ENCODE measurements around the gene NOS1AP.
A peak's percentile ranks its signal among the peaks of the same experiment; 100 is the strongest.
"Not testable (repeated sequence)": the region's sequence is repeated elsewhere in the genome, so short reads cannot be mapped to it uniquely, and the experiment has no call there.

NOS1AP gene

DNA sequence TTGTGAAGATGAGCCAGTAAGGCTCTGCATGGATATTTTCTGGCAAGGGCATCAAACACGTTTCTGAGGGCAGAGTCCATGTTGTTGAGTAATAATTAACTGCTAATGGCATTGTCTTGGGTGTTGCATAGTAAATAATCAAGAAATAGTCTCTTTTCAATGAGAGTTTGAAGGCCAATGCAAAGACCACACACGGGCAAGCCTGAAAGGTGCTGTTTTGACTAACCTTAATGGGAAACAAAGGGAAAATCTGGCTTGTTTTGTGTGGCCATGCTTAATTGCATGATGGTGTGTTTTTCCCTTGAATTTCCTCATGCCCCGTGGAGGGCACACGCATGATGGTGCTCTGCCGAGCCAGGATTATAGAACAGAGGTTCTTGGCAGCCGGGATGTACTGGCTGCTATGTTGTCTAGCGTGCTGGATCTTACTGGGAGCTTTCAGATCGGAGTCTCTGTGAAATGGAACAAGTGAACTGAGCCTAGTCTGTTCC is 127.6 kb downstream of the NOS1AP start:
- DNase-seq, result no peak

DNA sequence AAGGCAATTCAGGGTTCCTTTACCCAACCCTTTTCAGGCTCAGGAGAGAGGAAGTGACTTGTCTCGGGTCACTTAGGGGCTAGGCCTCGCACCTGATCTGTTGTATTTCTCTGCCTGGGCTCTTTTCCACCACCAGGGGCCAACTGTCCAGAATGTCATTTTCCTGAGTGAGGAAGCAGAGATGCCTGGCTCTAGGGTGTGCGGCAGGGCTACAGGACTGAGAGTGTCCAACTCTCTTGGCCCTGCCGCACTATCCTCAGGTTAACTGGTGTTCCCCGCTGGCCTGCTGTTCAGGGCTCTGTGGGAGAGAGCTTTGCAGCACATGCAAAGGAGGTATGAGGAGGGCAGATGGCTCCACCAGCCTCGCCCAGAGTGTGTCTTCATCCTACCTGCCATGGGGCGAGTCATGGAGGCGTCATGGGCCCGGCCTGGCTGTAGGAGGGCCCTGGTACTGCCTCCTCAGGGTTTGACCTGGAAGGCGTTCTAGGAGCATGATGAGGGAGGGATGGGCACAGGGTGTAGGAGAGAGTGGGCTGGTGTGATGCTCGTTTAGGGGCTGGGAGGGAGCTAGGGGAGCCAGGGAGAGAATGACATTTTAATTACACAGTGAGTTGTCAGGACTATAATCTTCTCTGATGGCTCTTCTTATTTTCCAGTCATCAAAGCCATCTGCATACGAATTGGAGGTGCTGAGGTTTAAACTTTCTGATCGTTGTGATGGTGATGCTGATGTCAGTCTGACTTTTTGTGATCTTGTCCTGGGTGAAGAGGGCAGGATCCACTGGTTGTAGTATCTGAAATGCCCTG is 128.3 kb downstream of the NOS1AP start:
- peak in 2 of 3 experiments; percentile 23 to 29 for DNase-seq

DNA sequence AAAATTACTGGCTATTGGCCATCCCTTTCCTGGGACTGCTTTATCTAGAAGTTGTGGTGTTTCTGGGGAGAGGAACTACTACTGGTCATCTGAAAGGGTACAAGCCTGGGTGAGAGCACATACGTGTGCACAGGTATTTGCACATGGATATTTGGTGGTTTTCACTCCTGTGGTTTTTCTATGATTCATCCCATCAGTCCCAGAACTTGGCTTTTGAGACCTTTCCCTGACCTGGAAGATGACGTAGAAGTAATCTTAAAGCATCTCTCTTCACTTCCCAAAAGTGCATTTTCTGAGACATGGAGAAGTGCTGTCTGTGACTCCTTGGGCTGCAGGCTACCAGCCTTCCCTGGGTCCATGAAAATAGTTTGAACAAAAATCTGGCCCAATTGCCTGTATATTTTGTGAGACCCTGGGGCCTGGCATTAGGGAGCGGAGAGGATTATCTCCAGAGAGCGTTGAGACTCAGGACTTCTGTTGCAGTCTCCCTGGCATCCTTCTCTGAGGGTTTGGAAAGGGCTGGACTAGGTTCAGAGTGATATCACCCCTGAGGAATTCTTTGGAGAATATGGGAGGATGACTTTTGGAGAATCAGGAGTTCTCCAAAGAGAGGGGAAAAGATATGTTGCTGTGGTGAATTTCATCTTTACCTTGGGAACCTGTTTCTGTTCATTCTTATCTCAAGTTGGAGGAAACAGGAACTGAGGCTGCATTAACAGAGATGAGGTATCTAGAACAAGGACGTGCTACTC is 130.8 kb downstream of the NOS1AP start:
- DNase-seq, result no peak

DNA sequence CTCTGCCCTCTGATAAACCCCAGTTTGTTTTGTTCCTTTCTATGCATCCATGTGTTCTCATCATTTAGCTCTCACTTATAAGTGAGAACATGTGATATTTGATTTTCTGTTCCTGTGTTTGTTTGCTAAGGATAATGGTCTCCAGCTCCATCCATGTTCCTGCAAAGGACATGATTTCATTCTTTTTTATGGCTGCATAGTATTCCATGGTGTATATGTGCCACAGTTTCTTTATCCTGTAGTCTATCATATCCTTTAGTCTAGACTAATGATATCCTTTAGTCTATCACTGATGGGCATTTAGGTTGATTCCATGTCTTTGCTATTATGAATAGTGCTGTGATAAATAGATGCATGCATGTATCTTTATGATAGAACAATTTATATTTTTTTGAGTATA is 131.6 kb downstream of the NOS1AP start:
- not testable (repeated sequence) for DNase-seq

DNA sequence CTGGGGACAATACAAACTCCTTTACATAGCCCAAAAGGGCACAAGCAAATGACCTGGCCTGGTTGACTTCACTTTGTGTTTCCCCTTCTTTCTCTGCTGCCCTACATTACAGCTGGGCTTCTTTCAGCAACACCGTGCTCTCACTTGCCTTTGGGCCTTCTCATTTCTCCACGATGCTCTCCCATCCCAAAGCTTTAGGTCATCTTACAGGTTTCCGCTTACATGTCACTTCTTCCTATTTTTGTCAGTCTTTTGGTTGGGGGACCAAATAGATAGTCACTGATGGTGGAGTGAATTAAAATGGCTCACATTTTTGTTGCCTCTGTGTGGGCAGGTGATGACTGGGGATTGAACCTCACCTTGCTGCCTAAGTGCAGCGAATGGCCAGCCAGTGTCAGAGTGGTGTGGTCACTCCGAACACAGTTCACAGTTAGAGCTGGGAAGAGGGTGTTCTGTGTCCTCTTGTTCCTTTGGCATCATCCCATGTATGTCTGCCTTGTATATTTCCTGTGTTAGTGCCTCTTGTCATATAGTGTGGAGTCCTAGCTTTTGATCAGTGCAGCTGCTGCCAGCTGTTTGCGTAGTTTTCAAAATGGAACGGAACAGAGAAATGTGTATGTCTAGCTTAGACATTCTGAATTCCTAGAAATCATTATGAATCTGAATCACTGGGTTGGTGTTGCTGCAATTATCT is 134.8 kb downstream of the NOS1AP start:
- DNase-seq, result no peak

DNA sequence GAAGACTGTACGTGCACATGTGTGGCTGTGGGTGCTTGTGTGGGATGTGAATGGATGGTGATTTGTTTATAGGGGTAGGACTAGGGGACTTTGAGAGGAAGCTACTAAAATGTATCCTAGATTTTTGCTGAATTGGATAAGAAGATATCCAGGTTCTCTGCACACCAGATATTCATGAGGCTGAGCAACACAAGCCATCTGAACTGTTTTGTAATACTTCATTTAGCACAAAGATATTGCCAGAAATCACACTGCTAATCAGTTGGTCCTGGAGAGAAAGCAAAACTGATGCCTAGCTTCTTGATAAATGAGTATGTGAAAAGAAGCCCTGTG is 135.3 kb downstream of the NOS1AP start:
- DNase-seq, result no peak

DNA sequence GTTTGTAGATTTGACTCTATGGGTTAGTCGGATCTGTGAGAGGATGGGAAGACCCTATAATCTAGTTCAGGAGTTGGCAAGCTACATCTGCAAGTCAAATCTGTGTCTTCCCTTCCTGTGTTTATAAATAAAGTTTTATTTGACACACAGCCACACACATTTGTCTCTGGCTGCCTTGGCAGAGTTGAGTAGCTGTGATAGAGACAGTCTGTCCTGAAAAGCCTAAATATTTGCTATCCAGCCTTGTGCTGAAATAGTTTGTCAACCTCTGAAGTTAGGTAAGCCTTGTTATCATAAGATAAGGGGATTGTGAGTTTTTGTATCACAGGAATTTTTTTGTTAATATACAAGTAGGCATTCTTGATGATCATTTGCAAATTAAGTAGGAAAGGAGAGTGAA is 136.8 kb downstream of the NOS1AP start:
- DNase-seq, result no peak

DNA sequence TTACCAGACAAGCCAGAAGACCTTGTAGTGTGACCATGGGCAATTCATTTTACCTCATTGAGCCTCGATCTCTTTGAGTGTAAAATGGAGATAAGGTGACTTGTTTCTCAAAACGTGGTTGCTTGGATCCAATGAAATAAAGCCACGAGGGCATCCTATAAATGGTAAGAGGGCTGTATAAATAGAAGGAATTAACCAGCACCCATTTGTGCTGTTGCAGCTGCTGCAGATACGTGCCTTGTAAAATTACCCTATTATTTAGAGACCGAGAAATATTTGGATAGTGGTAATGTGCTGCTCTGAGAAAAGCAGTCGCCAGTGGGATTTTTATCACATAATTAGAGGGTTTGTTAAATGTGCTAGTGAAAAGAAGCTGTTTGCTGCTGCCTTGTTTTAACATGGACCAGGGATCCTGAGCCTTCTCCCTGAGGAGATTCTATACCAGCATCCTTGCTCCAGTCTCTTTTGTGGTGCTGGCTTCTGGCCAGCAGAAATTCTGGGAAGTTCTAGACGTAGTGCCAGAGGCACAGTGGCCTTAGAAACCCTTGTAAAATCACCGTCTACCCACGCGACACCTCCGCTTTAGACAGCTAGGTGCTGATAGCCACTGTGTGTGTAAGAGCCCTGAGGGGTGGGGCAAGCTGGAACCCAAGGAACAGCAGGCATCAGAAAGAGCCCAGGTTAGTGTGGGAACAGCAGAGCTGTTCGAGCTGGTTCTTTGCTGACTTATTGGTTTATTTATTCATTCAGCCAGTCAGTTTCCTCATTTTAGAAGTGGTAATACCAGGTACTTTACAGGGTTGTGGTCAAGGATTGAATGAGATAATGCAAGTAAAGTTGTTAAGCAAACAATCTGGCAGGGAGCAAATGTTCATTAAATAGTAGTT is 137.5 kb downstream of the NOS1AP start:
- DNase-seq, result peak; percentile 90 to 99 (median 96)

DNA sequence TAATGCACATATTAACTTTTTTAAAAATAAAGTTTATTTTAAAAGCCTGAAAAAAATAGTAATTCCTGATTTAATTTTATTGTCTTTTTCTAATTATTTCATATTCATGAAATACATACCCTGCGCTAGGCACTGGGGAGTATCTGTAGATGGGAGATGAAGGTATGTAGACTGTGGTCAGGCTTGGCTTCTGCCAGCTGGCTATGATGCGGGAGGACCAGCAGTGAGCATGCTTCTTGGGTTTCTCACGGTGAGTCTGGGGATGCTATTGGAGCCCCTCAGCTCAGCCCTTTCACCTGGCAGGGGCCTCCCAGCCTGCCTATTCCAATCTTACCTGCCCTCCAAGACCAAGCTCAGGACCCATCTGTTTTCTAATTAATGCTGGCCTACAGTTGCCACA is 138.4 kb downstream of the NOS1AP start:
- peak in 1 of 3 experiments; percentile 56 for DNase-seq

DNA sequence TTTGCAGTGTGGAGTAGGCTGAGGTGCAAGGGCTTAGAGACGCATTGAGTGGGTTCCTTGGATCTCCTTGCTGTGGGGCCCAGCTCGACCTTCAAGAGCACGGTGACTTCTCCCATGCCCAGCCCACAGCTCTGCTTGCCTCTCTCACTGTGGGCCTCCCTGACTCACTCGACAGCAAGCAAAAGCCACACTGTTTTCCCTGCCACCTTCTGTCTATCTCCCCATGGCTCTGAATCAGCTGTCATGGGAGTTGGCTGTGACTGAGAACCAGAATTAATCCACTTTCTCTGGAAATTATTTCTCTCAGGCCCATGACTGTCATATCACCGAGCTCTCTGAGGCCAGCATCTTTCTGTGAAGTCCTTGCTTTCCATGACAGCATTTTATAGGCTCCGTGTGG is 140.7 kb downstream of the NOS1AP start:
- DNase-seq, result no peak

DNA sequence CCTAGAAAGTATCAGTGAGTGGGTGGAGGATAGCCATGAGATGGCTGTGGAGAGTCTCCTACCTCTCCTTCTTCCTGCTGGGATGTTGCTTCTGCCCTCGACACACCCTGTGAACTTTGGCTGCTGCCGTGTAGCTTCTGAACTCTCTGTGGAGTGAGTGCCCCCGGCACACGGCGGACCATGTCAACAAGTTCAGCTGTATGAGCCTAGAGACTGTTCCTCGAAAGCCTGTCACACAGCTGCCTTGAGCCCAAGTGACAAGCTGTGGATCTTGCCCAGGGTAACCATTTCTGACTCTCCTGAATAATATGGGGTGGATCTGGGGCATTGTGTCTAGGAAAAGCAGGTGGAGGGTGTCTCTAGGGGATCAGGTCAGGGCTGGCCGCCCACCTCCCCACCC is 143.2 kb downstream of the NOS1AP start:
- no peak for DNase-seq

DNA sequence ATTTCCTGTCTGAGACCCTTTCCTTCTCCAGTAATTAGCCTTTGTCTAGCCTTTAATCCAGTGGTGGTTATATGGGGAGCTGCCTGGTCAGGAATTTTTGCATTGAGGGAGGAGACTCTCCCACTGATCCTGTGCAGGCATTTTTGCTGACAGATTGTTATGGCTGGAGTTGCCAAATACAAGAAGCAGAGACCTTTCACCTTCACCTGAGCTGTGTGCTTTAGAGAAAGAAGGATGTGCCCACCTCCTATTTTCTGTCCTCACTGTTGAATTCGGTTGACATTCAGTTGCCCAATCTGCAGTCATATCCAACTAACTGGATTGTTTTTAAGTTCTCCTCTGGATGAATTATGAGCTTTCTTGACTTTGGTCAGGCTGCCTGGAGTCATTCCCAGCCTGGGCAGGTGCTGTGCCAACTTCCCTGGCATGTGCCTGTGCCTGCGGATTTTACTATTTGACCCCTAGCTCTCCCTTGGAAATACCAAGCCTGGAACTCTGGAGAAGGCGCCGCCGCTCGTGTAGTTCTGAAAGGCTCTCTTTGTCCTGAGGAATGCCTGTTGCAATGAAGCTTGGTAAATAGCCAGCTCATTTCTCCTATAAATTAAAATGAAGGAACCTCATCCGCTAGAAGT is 143.9 kb downstream of the NOS1AP start:
- no peak for DNase-seq

DNA sequence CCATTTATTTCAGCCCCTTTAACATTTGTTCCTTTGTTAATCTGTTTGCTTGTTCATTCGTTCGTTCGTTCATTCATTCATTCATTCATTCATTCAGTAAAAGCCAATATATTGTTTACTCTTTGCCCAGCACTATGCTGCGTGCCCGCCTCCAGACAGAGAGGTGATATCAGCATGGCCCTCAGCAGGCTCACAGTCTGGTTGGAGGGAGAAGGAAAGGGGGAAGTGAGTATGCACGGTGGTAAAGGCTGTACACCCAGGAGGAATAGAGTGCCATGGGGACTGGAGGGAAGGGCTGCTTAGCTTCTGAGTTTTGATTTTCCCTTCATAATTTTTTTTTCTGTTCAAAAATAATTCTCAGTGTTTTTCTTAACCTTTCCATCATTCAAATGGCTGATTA is 144.7 kb downstream of the NOS1AP start:
- DNase-seq, result no peak

DNA sequence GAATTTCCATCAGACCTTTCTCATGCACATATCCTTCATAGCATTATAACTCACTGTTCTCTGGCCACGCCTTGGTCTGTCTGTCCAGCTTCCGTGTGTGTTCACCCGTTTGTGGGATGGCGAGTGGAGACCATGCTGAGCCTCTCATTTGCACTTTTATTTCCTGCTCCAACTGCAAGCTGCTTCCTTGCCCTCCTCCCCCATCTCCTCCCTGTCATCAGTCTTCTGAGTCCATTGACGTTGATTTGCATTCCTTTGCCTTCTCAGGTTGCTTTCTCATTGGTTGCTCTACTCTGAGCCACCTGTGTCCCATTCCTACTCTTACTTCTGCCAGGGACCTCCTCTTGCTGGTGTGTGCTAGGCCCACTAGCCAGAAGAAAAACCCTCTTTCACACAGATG is 146.4 kb downstream of the NOS1AP start:
- DNase-seq, result peak in 1 of 3 experiments; percentile 26

DNA sequence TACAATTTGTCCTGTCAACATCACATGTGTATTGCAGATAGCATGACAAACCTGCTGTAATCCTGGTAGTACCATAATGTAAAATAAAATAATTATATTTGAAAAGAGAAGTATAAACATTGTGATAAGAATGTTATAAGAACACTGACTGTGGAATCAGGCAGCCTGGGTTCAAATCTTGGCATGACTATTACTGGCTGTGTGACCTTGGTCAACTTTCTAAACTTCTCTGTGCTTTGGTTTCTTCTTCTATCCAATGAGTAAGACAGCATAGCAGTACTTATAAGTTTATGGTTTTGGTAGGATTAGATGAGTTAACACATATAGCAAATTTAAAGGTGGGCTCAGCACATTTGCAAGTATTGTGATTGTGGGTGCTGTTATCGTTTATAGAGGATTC is 147.1 kb downstream of the NOS1AP start:
- no peak for DNase-seq

DNA sequence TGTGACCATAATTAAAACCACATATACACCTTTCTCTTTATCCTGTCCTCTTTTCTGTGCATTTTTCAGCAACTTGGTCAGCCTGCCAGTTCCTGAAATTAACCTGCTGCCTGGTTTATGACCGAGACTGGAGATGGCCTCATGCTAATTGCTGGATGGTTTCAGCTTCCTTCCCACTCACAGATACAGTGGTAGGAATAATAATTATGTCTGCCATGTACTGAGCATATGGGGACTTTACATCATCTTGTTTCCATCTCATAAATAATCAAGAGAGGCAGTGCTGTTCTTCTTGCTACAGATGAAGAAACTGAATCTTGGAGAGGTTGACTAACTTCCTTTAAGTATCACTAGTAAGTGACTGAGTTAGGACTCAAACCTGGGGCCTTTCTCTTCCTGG is 148.2 kb downstream of the NOS1AP start:
- DNase-seq, result peak in 1 of 3 experiments; percentile 15

DNA sequence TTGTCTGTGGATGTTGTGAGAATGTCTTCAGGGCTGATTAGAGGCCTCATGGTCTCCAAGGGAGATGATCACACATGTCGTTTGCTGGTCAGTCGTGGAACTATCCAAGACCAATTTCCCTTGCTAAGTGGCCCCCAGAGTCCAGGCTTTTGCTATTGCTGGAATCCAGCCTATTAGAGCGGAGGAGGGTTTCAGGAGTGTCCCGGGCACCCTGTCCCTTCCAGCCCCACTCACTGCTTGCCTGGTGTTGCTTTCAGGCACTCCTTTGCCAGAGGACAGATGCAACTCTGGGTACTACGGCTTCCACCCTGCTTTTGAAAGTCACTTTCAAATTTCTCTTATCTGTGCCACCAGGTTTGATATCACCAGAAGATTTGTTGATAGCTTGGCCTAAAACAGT is 149.1 kb downstream of the NOS1AP start:
- peak in 1 of 3 experiments; percentile 31 for DNase-seq

DNA sequence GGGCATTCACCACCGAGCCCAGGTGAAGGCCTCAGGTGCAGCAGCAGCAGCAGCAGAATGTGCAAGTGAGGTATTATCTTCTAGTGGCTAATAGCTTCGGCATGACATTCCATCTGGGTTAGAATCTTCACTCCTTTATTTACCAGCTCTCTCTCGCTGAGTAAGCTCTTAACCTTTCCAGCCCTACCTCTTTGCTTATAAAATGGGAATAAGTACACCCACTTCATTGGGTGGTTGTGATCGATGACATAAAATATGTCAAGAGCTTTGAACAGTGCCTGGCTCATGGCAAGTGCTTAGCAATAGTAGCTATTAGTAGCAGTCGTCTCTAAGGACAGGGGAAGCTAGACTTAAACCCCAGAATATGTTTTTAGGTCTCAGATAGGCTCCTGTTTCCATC is 149.5 kb downstream of the NOS1AP start:
- DNase-seq, result peak; percentile 59 to 97 (median 74)

DNA sequence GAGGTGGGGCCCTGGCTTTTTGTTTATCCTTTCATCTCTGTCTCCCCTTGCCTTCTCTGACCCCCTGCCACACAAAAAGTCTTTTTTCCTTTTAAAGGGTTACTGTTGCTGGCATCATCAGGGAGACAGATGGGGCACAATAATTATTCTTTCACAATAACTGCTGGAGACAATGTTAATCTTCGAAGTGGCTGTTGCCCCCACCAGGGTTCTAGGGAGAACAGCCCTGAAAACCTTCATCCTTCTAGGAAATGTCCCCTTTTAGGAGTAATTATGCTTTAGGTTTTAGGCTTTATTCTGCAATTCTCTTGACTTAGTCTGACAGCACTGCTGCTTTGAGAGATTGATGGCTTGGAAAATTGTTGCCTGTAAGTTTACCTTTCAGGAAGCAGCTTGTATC is 150.0 kb downstream of the NOS1AP start:
- DNase-seq, result peak in 2 of 3 experiments; percentile 35 to 68

DNA sequence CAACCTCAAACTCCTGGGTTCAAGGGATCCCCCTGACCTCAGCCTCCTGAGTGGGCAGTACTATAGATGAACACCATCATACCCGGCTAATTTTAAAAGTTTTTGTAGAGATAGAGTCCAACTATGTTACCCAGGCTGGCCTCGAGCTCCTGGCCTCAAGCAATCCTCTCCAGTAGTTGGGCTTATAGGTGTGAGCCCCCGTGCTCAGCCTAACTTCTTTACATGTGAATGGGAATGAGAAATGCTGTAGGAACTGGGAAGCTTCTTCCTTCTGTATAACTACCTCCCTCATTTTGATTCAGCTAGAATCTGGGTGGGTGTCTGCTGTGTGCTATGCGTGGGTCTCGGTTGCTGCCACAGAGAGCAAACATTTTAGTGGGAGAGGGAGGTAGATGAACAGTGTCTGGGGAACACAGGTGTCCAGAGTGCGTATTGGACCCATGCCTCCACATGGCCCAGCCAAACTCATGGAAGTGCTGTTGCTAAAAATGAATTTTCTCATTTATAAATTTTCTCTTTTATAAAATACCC is 150.6 kb downstream of the NOS1AP start:
- DNase-seq, result peak in 1 of 3 experiments; percentile 37

DNA sequence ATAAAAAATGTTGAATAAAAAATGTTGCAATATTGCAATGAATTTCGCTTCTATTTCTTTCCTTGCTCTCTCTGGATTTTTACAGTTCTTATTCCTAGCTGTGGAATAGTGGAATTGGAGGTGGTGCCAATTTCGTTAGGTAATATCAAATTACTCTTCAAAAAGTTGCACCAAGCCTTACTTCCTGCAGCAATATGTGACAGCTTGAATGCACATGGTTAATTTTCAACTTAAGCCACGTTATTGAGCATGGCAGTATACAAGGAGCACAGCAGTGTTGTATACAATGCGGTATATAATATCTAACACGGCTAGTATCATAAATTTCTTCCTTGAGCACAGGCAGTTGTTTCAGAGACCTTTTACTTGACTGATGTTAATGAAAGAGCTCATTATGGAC is 152.5 kb downstream of the NOS1AP start:
- no peak for DNase-seq

DNA sequence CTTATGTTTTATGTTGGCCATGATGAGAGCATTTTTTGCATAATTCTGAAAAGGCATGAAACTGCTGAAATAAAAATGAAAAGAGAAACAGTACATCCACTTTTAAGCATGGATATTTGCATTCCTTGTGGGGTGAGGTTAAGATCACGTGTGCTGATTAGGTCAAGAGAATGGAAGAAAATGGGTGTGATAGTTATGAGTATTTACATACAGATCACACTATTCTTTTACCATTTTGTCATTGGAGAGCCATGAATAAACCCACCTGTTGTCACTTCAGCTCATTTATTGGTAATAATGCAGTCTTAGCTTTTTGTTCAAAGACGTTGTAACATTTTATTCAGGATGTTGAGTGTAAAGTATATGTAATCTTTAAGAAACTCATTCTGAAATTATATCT is 153.2 kb downstream of the NOS1AP start:
- DNase-seq, result no peak

Data from NCI-H1417 (cell line).